Breast epithelium (tissue), 4 donors: ENCODE measurements around the gene PCGF5. TPM values are rescaled to one million over a fixed set of nuclear protein-coding genes. Genes with fewer than 3 reads are reported as not detected.
A peak's percentile ranks its signal among the peaks of the same experiment; 100 is the strongest.

Experiments used
- DNase-seq, 2 donors: peaks; one replicate each; pipeline ENCODE4 v3.0.0-alpha.2; 2019; ENCODE audit warnings: low spot score in 2 of 2
- H3K27ac ChIP-seq, 2 donors: fragments of 200-600 bp; sonication (generic) in 1 of 2; one replicate each; pipeline ENCODE4 v1.5.1; 2016 to 2019; ENCODE audit warnings: mild to moderate bottlenecking in 1 of 2
- H3K27me3 ChIP-seq, 2 donors: fragments of 200-600 bp; sonication (generic) in 1 of 2; one replicate each; pipeline versions ENCODE4 v1.5.1 to v1.6.0; 2017 to 2019; ENCODE audit warnings: control low read depth in 1 of 2, mild to moderate bottlenecking in 1 of 2
- H3K36me3 ChIP-seq: fragments of 200-600 bp; one replicate; pipeline ENCODE4 v1.5.1; 2019
- H3K4me1 ChIP-seq, 2 donors: fragments of 200-600 bp; sonication (generic); one replicate each; pipeline ENCODE4 v1.5.1; 2016 to 2019; ENCODE audit warnings: control low read depth in 1 of 2
- H3K4me3 ChIP-seq, 3 donors: fragments of 200-600 bp; sonication (generic); 1 replicate in 2 of 3; 2 replicates in 1 of 3; pipeline ENCODE4 v1.5.1; 2016 to 2019; ENCODE audit warnings: mild to moderate bottlenecking in 3 of 3, moderate library complexity in 2 of 3
- H3K9me3 ChIP-seq, 2 donors: fragments of 200-600 bp; sonication (generic) in 1 of 2; one replicate each; pipeline ENCODE4 v1.5.1; 2016 to 2019; ENCODE audit warnings: control low read depth in 1 of 2
- CTCF ChIP-seq, 3 donors: fragments of 450-650 bp; IDR thresholded peaks; one replicate each; pipeline ENCODE4 v1.5.1; 2016 to 2017; ENCODE audit warnings: antibody characterized with exemption in 3 of 3, mild to moderate bottlenecking in 3 of 3, moderate library complexity in 3 of 3
- POLR2A ChIP-seq: fragments of 450-650 bp; IDR thresholded peaks from one replicate; pipeline ENCODE4 v1.6.1; 2016; ENCODE audit warnings: antibody characterized with exemption, mild to moderate bottlenecking, moderate library complexity
- POLR2AphosphoS5 ChIP-seq, 3 donors: sonication (generic); formaldehyde crosslinking; IDR thresholded peaks; one replicate each; pipeline ENCODE4 v1.6.1; 2017; ENCODE audit warnings: antibody characterized with exemption in 3 of 3
- intact Hi-C: fragments of 100-400 bp; cut with DNase I; formaldehyde crosslinking; loops from one replicate; pipeline ENCODE4 v1.15.1; 2023; ENCODE audit warnings: low total_unique reads
- total RNA-seq, 3 donors: library from RNA; depleted of rRNA; stranded (reverse); fragments of >200 nt; gene quantifications; one replicate each; pipeline ENCODE4 v1.1.0, GENCODE V29; 2016

Gene PCGF5
- total RNA-seq, 3 donors from 2014 or later, result 36.5 to 66.9 (median 39.3) TPM

GRCh38 chr10:91242940-91243339 lies 22.5 kb downstream of the PCGF5 start:
- Histone ChIP-seq H3K4me1 (no peaks in the 10 kb centered on the region), H3K36me3 (no peaks in the 10 kb centered on the region), H3K27me3 (no peaks in the 10 kb centered on the region), H3K9me3 (no peaks in the 10 kb centered on the region), H3K4me3 (no peak overlapping the region), H3K27ac (no peak overlapping the region)
- intact Hi-C loops, result no loop called here
- DNase-seq, result no peak
- TF ChIP-seq CTCF (IDR thresholded peaks at IDR 0.05), result no peak
- TF ChIP-seq POLR2AphosphoS5 (IDR thresholded peaks at IDR 0.05), result no peak
- no peak for TF ChIP-seq POLR2A

- intact Hi-C loops, result no loop called here
- Histone ChIP-seq H3K4me3 (no peak overlapping the region), H3K36me3 (no peaks in the 10 kb centered on the region), H3K9me3 (no peaks in the 10 kb centered on the region), H3K4me1 (no peaks in the 10 kb centered on the region), H3K27me3 (no peaks in the 10 kb centered on the region), H3K27ac (no peak overlapping the region)
- no peak for DNase-seq
- TF ChIP-seq POLR2AphosphoS5 (IDR thresholded peaks at IDR 0.05), result no peak
- TF ChIP-seq POLR2A, result no peak
- TF ChIP-seq CTCF (IDR thresholded peaks at IDR 0.05), result no peak
These were observed 27.1 kb downstream of the PCGF5 start for GRCh38 chr10:91247360-91248111.

GRCh38 chr10:91249700-91250099 lies 29.2 kb downstream of the PCGF5 start:
- Histone ChIP-seq H3K27me3 (no peaks in the 10 kb centered on the region), H3K9me3 (no peaks in the 10 kb centered on the region), H3K36me3 (peaks cover 4% of the 10 kb centered on the region), H3K4me1 (no peaks in the 10 kb centered on the region), H3K4me3 (no peak overlapping the region), H3K27ac (no peak overlapping the region)
- DNase-seq, result no peak
- intact Hi-C loops, result no loop called here
- TF ChIP-seq CTCF (IDR thresholded peaks at IDR 0.05), result no peak
- TF ChIP-seq POLR2AphosphoS5 (IDR thresholded peaks at IDR 0.05), result no peak
- no peak for TF ChIP-seq POLR2A

- Histone ChIP-seq H3K27me3 (no peaks in the 10 kb centered on the region), H3K4me3 (no peak overlapping the region), H3K4me1 (no peaks in the 10 kb centered on the region), H3K36me3 (peaks cover 7% of the 10 kb centered on the region), H3K9me3 (no peaks in the 10 kb centered on the region), H3K27ac (no peak overlapping the region)
- intact Hi-C loops, result no loop called here
- no peak for DNase-seq
- TF ChIP-seq CTCF (IDR thresholded peaks at IDR 0.05), result no peak
- TF ChIP-seq POLR2AphosphoS5 (IDR thresholded peaks at IDR 0.05), result no peak
- no peak for TF ChIP-seq POLR2A
These were observed 29.9 kb downstream of the PCGF5 start for GRCh38 chr10:91250341-91250740.

- no peaks in the 10 kb centered on the region for H3K9me3 ChIP-seq
- peak; percentile 52 to 54 for DNase-seq
- H3K4me3 ChIP-seq, result no peak overlapping the region
- peaks cover 7% of the 10 kb centered on the region for H3K36me3 ChIP-seq
- H3K4me1 ChIP-seq, result no peaks in the 10 kb centered on the region
- H3K27ac ChIP-seq, result no peak overlapping the region
- intact Hi-C loops, result no loop called here
- H3K27me3 ChIP-seq, result no peaks in the 10 kb centered on the region
- peak; percentile 89 to 96 (median 90) for TF ChIP-seq CTCF (IDR thresholded peaks at IDR 0.05)
- no peak for TF ChIP-seq POLR2A
These were observed 31.1 kb downstream of the PCGF5 start for GRCh38 chr10:91251430-91252056.
